Sigmoid colon (tissue), 4 donors: Measurements from ENCODE around the gene POLR2C.

ENCODE experiments used
- EP300 ChIP-seq, 4 donors: sonication (generic); formaldehyde crosslinking; IDR thresholded peaks; one replicate each; pipeline ENCODE4 v1.6.1; 2017; ENCODE audit warnings: antibody characterized with exemption in 4 of 4
- POLR2A ChIP-seq, 2 donors: fragments of 450-650 bp; IDR thresholded peaks; one replicate each; pipeline ENCODE4 v1.6.1; 2016; ENCODE audit warnings: antibody characterized with exemption in 2 of 2, mild to moderate bottlenecking in 2 of 2, moderate library complexity in 2 of 2

- no peak for TF ChIP-seq POLR2A (IDR thresholded peaks at IDR 0.05)
- no peak for TF ChIP-seq EP300 (IDR thresholded peaks at IDR 0.05)
Observed at GRCh38 chr16:57479205-57479975, 16.9 kb downstream of the POLR2C start.
